ENCODE results near the gene GAA. TPM values are rescaled to one million over a fixed set of nuclear protein-coding genes. Genes with fewer than 3 reads are reported as not detected.
A peak's percentile ranks its signal among the peaks of the same experiment; 100 is the strongest.

GAA gene
- total and polyA plus RNA-seq, 2 of the 8 experiments (the other 6 are each of a cell fraction or from before 2014, with no cell fraction given): 14.8 to 30.0 TPM

DNA sequence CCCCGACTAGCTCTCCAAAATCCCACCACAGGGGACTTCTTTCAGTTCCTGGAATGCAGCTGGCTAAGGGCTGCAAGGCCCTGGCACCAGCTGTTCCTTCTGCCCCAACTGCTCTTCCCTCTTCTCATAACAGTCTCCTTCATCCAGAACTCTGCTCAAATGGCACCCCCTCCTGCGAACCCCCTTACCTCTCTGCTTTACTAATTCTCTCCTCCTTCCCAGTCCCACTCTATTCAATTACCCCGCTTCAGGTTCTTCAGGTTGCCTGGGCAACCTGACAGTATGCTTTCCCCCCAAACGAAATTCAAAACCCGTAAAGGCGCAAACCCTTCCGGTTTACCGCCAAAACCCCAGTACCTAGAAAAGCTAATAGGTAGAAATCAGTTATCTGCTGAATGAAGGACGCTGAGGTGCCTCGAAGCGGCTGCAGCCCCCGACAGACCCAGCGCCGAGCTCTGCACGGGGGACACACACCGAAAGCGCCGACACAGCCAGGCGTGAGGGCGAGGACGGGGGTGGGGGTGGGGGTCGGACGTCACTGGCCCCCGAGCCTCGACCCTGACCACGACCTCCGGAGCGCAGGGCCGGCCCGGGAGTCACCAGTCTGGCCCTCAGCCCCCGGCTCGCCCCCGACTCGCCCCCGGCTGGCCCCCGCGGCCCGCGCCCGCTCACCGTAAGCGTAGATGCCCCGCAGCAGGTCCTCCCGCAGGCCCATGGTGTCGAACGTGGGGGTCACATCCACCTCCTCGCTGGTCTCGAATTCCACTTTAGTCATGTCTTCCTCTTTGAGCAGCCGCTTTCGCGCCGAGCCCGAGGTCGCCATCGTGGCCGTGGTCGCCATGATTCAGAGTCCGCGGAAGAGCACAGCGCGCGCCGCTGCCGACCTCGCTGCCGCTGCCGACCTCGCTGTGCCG is 45.0 kb downstream of the GAA start (continued):
- TF ChIP-seq TEAD4 (IDR thresholded peaks at IDR 0.05; ENCODE audit: low read depth, low read length) (peak; percentile 73; the same call in 1 of the 2 replicates), KDM4A (IDR thresholded peaks at IDR 0.05; ENCODE audit: low read depth, low read length, severe bottlenecking) (peak; percentile 18), TAF7 (optimal IDR thresholded peaks at IDR 0.05; ENCODE audit: borderline replicate concordance, low read depth, low read length) (peak; percentile 57), SIN3A (conservative IDR thresholded peaks at IDR 0.05 in 1 of 2, IDR thresholded peaks at IDR 0.05 in 1 of 2; ENCODE audit: low read depth in 1 of 2, low read length in 2 of 2) (peak; percentile 80 to 87; a peak in 3 of 4 replicates)
